ENCODE measurements around the gene ITGB2. TPM values are rescaled to one million over a fixed set of nuclear protein-coding genes. Genes with fewer than 3 reads are reported as not detected.

The ITGB2 gene
- total RNA-seq, 1 experiment from 2014 or later, result 1.5 TPM

DNA sequence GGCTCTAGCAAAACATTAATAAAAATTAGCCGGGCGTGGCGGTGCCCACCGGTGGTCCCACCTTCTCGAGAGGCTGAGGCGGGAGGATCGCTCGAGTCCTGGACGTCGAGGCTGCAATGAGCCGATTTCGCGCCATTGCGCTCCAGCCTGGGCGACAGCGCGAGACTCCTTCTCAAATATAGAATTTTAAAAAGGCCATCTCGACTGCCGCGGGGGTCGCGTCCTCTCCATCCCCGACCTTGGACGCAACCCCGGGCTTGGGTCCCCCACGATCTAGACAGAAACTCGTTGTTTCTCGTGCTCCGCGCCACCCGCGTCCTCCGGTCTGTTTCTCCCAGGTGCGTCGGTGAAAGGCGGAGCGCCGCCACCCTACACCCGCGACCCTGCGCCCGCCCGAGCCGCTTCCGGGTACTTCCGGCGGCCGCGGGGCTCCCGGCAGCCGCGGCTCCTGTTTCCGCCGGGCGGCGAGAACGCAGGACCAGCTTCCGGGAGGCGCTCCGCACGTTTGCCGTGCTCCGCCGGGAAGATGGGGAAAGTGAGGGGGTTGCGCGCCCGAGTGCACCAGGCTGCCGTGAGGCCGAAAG lies 18.9 kb upstream of the ITGB2 start, which contains the start of gene SLX9:
Gene SLX9 (plus strand): TSS at position 498 of the 584 bp plus-strand sequence. CDS start 29 bp downstream, at position 527.
- Mint-ChIP-seq H3K9me3 (no peaks in the 10 kb centered on the region), H3K27ac (peak within 1 kb of the TSS; percentile 70), H3K4me1 (peaks cover 23% of the 10 kb centered on the region), H3K4me3 (peak within 1 kb of the TSS; percentile 76), H3K27me3 (ENCODE audit: low read depth) (peaks cover 5% of the 10 kb centered on the region), H3K36me3 (peaks cover 18% of the 10 kb centered on the region)
- ATAC-seq (peak; percentile 89), DNase-seq (ENCODE audit: low spot score) (peak; percentile 80)
- ChIA-PET CTCF (interaction anchor here (1.0 to 3.1 kb wide), 5 partner anchors 10 to 201 kb away, joined by 3 to 17 read pairs (median 4); no protein-coding TSS in a partner anchor), POLR2A (no interaction called here)
- TF ChIP-seq ZNF416 (CRISPR knock-in tag; IDR thresholded peaks at IDR 0.05) (no peak), TEAD4 (CRISPR knock-in tag; IDR thresholded peaks at IDR 0.05) (0 out of 2 replicates have a peak, but pooled peaks have one; percentile 40), FOXK1 (CRISPR knock-in tag; IDR thresholded peaks at IDR 0.05) (peak; percentile 80), MYBL2 (CRISPR knock-in tag; IDR thresholded peaks at IDR 0.05) (peak; percentile 84; the same call in 1 of the 2 replicates), ZNF396 (CRISPR knock-in tag; IDR thresholded peaks at IDR 0.05; ENCODE audit: borderline replicate concordance) (no peak), CBFB (CRISPR knock-in tag; IDR thresholded peaks at IDR 0.05; ENCODE audit: low read depth) (0 out of 2 replicates have a peak, but pooled peaks have one; percentile 72), USF1 (CRISPR knock-in tag; IDR thresholded peaks at IDR 0.05) (peak; percentile 57; the same call in 1 of the 2 replicates), NFATC4 (CRISPR knock-in tag; IDR thresholded peaks at IDR 0.05) (peak; percentile 57; the same call in 1 of the 2 replicates), OVOL2 (CRISPR knock-in tag; IDR thresholded peaks at IDR 0.05; ENCODE audit: borderline replicate concordance) (no peak), ATF3 (CRISPR knock-in tag; conservative IDR thresholded peaks at IDR 0.05) (no peak), ERG (CRISPR knock-in tag; IDR thresholded peaks at IDR 0.05) (no peak), TP53 (CRISPR knock-in tag; IDR thresholded peaks at IDR 0.05) (0 out of 2 replicates have a peak, but pooled peaks have one; percentile 86), IRF2 (CRISPR knock-in tag; IDR thresholded peaks at IDR 0.05; ENCODE audit: borderline replicate concordance, low read depth) (no peak), NFYB (CRISPR knock-in tag; conservative IDR thresholded peaks at IDR 0.05; ENCODE audit: low read depth) (no peak), ETV6 (CRISPR knock-in tag; IDR thresholded peaks at IDR 0.05) (peak; percentile 97), CREM (CRISPR knock-in tag; IDR thresholded peaks at IDR 0.05) (0 out of 2 replicates have a peak, but pooled peaks have one; percentile 64), ZNF232 (CRISPR knock-in tag; IDR thresholded peaks at IDR 0.05) (peak; percentile 90), ZNF317 (CRISPR knock-in tag; IDR thresholded peaks at IDR 0.05; ENCODE audit: borderline replicate concordance, low read depth) (peak; percentile 51; the same call in 1 of the 2 replicates), GABPB1 (CRISPR knock-in tag; IDR thresholded peaks at IDR 0.05) (peak; percentile 97), EMX1 (CRISPR knock-in tag; IDR thresholded peaks at IDR 0.05) (0 out of 2 replicates have a peak, but pooled peaks have one; percentile 47), MAX (CRISPR knock-in tag; IDR thresholded peaks at IDR 0.05) (peak; percentile 93), ZBTB21 (CRISPR knock-in tag; IDR thresholded peaks at IDR 0.05; ENCODE audit: borderline replicate concordance) (no peak), ZNF263 (CRISPR knock-in tag; IDR thresholded peaks at IDR 0.05; ENCODE audit: low read depth) (0 out of 2 replicates have a peak, but pooled peaks have one; percentile 26)
- TF ChIP-seq, protein P1, sequence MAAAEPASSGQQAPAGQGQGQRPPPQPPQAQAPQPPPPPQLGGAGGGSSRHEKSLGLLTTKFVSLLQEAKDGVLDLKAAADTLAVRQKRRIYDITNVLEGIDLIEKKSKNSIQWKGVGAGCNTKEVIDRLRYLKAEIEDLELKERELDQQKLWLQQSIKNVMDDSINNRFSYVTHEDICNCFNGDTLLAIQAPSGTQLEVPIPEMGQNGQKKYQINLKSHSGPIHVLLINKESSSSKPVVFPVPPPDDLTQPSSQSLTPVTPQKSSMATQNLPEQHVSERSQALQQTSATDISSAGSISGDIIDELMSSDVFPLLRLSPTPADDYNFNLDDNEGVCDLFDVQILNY (CRISPR knock-in tag; IDR thresholded peaks at IDR 0.05), result peak; percentile 79
- TF ChIP-seq, protein P2, sequence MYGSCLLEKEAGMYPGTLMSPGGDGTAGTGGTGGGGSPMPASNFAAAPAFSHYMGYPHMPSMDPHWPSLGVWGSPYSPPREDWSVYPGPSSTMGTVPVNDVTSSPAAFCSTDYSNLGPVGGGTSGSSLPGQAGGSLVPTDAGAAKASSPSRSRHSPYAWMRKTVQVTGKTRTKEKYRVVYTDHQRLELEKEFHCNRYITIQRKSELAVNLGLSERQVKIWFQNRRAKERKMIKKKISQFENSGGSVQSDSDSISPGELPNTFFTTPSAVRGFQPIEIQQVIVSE (CRISPR knock-in tag; IDR thresholded peaks at IDR 0.05; ENCODE audit: borderline replicate concordance), result no peak
- TF ChIP-seq, protein P3, sequence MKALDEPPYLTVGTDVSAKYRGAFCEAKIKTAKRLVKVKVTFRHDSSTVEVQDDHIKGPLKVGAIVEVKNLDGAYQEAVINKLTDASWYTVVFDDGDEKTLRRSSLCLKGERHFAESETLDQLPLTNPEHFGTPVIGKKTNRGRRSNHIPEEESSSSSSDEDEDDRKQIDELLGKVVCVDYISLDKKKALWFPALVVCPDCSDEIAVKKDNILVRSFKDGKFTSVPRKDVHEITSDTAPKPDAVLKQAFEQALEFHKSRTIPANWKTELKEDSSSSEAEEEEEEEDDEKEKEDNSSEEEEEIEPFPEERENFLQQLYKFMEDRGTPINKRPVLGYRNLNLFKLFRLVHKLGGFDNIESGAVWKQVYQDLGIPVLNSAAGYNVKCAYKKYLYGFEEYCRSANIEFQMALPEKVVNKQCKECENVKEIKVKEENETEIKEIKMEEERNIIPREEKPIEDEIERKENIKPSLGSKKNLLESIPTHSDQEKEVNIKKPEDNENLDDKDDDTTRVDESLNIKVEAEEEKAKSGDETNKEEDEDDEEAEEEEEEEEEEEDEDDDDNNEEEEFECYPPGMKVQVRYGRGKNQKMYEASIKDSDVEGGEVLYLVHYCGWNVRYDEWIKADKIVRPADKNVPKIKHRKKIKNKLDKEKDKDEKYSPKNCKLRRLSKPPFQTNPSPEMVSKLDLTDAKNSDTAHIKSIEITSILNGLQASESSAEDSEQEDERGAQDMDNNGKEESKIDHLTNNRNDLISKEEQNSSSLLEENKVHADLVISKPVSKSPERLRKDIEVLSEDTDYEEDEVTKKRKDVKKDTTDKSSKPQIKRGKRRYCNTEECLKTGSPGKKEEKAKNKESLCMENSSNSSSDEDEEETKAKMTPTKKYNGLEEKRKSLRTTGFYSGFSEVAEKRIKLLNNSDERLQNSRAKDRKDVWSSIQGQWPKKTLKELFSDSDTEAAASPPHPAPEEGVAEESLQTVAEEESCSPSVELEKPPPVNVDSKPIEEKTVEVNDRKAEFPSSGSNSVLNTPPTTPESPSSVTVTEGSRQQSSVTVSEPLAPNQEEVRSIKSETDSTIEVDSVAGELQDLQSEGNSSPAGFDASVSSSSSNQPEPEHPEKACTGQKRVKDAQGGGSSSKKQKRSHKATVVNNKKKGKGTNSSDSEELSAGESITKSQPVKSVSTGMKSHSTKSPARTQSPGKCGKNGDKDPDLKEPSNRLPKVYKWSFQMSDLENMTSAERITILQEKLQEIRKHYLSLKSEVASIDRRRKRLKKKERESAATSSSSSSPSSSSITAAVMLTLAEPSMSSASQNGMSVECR (CRISPR knock-in tag; IDR thresholded peaks at IDR 0.05; ENCODE audit: borderline replicate concordance), result peak; percentile 81; the same call in 1 of the 2 replicates
- TF ChIP-seq, protein P4, sequence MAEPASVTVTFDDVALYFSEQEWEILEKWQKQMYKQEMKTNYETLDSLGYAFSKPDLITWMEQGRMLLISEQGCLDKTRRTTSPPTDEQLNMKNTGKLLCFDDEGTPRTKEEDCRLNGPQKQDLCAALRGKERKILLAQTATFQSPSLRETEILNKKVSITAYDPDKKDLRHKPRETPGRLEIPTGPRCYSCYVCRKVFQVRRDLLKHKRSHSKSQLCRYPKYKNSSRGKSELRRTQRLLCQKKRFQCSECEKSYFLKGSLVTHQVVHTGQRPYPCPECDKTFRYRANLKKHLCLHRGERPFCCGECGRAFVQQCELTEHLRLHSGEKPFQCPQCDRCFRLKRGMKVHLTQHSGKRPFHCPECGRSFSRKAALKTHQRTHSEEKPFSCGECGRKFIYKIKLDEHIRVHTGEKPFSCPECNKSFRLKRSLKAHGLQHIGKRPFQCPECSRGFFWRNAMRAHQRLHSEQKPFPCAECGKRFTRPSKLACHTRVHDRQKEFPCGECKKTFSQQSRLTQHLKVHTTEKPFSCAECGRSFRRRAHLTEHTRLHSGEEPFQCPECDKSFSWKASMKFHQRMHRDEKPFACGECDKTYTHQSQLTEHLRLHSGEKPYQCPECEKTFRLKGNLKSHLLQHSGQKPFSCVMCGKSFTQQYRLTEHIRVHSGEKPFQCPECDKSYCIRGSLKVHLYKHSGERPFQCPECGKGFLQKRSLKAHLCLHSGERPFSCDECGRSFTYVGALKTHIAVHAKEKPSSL (CRISPR knock-in tag; conservative IDR thresholded peaks at IDR 0.05), result no peak
